ENCODE measurements around the gene PRM2.

Gene PRM2

GRCh38 chr16:11283820-11284248 lies 7.6 kb upstream of the PRM2 start:
- DNase-seq = peak; percentile 3

DNA sequence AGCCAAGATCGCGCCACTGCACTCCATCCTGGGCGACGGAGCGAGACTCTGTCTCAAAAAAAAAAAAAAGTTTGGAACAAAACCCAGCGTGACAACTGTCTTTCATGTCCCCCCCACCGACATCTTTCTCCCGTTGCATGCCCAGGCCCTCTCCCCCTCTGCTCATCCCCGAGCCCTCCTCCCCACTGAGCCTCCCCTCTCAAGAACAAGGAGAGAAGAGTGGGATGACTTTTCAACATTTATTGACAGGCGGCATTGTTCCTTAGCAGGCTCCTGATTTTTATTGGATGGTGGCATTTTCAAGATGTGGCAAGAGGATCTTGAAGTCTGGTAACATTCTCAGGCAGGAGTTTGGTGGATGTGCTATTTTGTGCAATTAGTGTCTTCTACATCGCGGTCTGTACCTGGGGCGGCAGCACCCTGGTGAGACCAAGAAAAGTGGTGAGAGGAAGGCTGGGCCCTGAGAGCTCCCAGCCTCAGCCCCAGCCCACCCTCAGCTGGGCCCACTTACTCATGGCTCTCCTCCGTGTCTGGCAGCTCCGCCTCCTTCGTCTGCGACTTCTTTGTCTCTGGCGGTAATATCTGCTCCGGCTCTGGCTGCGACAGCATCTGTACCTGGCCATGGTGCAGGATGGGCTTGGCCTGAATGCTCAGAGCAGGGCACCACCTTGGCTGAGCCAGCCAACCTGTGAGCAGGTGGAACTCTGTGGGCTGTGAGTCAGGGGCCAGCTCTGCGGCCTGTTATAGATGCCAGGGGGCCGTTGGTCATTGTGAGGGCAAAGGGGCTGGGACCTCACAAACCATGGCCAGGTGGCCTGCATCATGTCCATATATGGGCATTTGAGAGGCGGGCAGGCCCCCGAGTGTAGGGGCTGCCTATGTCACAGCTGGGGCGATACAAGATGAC lies 4.6 kb upstream of the PRM2 start, which contains the start of gene PRM1:
Gene PRM1, minus strand, starts transcription at position 715 of the 907 bp plus-strand sequence. Its CDS starts 92 bp downstream, at position 623.
- no peak for DNase-seq

DNA sequence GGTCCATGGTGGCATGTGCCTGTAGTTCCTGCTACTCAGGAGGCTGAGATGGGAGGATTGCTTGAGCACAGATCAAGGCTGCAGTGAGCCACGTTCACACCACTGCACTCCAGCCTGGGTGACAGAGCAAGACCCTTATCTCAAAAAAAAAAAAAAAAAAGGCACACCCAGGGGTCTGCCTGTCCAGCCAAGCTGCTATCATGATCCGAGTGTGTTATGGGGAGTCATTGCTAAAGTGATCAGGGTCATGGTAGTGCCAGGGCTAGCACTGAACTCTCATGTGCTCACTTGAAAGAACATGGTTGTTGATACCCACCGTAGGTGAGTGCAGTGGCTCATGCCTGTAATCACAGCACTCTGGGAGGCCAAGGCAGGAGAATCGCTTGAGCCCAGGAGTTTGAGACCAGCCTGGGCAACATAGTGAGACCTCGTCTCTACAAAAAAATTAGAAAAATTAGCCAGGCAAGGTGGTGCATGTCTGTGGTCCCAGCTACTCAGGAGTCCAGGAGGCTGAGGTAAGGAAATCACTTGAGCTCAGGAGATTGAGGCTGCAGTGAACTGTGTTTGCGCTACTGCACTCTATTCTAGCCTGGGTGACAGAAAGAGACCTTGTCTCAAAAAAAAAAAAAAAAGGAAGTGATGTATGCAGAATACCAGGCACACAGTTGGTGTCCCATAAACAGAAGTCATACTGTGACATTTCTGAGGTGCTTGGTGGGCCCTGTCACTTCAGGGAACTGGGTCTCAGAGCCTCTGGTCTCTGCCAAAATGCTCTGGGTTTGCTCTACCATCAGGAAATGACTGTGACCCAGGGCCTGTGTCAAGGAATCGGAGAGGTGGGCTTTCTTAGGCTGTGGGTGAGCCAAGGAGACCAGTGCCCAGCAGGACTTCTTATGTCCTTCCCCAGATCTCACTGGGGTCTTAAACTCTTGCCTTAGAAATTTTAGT lies 2.7 kb upstream of the PRM2 start:
- no peak for DNase-seq

DNA sequence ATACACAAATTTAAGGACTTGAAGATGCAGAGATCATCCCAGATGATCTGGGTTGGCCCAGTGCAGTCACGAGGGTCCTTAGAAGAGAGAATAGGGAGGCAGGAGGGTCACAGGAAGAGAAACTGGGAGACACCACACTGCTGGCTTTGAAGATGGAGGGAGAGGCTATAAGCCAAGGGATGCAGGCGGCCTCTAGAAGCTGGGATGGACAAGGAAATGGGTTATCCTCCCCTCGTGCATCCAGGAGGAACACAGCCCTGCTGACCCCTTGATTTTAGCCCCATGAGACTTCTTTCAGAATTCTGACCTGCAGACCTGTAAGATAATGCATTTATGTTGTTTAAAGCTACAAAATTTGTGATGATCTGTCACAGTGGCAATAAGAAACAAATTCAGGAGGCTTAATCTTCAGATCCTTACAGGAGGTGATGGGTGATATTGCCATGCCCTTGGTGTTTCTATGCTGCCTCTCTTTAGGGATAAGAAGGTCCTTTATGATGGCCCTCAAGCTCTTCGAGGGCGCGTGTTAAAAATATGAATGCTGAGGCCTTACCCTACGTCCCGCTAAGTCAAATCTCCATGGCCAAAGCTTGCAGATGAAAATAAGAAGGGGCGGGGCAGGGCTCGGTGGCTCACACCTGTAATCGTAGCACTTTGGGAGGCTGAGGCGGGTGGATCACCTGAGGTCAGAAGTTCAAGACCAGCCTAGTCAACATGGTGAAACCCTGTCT lies 1.5 kb upstream of the PRM2 start:
- no peak for DNase-seq

DNA sequence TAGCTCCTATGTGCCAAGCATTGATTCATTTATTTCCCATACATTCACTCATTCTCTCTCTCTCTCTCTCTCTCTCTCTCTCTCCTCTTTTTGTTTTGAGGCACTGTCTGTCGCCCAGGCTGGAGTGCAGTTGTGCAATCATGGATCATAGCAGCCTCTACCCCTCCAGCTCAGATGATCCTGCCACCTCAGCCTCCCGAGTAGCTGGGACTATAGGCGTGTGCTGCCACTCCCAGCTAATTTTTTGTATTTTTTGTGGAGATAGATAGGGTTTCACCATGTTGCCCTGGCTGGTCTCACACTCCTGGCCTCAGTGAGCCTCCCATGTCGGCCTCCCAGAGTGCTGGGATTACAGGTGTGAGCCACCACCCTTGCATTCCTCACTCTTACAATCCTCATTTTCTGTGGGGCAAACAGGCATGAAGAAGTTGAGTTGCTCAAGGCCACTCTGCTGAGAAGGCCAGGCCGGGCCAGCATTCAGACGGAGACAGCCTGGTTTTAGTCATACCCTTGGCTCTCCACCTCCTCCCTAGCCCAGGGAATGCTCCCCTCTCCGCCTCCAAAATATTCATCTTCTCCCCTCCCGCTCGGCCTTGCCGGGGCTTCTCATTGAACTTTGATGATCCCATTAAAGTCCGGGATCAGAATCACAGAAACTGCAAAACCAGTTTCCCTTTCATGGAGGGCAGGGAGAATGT lies 765 bp upstream of the PRM2 start:
- DNase-seq = no peak

- no peak for DNase-seq
Observed at GRCh38 chr16:11274964-11275363, 1.3 kb downstream of the PRM2 start.

GRCh38 chr16:11273721-11274324 lies 2.5 kb downstream of the PRM2 start:
- DNase-seq = no peak

GRCh38 chr16:11272921-11273720 lies 3.2 kb downstream of the PRM2 start, which contains the start of gene PRM3:
Gene PRM3, minus strand, starts transcription at chr16:11273629. Its CDS starts 34 bp downstream, at chr16:11273595.
- DNase-seq = no peak

DNA sequence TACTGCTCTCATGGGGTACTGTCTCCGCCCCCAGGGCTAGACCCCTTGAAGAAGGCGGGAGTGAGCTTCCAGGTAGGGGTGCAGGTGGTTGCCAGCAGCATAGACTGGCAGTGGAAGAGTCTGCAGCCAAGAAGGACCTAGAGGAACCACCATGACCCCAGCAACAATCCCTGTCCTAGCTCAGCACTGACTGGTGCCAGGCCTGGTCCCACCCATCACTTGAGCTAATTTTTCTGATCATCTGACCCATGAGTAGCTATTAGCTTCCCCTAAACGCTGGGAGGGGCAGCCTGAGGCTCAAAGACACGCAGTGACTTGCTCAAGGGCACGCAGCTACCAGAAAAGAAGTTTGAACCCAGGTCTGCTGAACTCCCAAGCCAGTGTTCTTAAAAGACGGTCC lies 3.8 kb downstream of the PRM2 start:
- DNase-seq = no peak

DNA sequence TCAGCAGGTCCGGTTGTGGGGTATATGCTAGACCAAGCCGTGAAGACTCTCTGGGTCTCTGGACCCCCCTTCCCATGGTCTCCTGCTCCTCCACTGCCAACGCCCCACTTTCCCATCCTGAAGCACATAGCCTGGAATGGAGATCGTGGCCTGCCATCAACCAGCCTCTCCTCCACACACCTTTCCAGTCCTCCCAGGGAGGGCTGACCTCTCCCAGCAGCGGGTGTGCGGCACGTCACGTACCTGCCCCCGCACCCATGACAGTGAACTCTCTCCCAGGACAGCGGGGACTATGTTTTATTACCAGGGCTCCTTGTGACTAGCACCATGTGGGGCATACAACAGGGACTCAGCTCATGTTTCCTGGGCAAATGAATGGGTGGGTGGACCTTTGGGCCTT lies 4.7 kb downstream of the PRM2 start:
- DNase-seq = no peak

GRCh38 chr16:11270602-11271162 lies 5.6 kb downstream of the PRM2 start:
- no peak for DNase-seq

GRCh38 chr16:11268921-11269375 lies 7.3 kb downstream of the PRM2 start, which contains the start of gene TNP2:
Gene TNP2, minus strand, starts transcription at chr16:11269325. Its CDS starts 63 bp downstream, at chr16:11269262.
- DNase-seq = no peak

DNA sequence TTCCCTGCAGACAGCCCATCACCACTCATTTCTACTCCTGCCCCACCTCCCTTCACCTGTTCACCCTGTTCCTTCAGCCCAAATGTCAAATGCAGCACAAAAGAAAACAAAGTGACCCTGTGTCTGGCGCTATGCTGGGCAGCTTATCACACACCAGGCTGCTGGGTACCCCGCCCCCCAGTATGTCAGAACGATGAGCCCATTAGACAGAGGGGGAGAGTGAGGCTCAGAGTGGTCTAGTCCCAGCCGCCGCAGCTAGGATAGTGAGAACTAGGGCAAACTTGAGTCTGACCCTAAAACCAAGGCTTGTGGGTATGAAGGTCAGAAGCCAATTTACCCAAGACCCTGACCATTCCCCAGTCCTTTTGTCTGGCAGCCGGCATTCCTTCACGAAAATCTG lies 11.2 kb downstream of the PRM2 start:
- DNase-seq = no peak

DNA sequence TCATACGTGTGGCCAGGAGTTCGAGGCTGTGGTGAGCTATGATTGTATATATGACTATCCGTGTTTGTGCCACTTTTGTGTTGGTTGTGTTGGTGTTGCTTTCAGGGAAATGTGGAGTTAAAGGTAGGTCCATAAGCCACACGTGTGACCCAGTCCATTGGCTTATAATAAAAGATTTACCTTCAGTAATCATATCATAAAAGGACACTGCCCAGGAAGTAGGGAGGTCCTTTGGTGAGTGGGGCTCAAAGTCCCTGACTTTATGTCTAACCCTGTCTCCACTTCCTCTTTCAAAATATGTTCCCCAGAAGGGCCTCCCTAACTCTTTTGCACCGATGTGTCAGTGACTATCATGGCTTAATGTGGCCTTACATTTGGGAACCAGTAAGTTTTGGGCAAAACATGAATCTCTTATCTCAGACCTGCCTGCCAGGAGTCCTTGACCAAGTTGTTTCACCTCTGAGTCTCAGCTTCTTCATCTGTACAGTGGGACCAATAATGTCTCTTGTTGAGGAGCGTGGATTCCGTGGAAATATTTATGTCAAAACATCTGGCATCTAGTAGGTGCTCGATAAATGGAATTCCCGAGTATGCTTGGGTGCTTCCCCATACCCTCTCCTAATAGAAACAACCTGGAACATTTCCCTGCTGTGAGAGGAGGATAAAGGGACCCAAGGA lies 12.0 kb downstream of the PRM2 start:
- DNase-seq = no peak

DNA sequence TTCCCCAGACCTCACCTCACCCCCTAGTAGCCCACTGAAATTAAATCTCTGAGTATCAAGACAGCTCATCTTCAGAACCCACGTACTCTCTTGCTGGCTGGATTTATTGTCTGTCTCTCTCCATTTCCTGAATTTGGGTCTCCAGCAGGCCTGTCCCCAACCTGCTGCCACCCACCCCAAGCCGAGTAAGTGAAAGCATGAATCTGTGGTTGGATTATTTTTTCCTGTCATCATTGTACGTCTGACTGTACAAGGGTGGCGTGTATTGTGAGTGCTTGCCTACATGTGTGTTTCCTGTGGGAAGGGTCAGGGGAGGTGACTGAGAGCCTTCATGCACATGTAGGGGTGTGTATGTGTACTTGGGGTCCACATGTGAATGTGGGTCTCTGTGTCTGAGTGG lies 12.5 kb downstream of the PRM2 start:
- no peak for DNase-seq

DNA sequence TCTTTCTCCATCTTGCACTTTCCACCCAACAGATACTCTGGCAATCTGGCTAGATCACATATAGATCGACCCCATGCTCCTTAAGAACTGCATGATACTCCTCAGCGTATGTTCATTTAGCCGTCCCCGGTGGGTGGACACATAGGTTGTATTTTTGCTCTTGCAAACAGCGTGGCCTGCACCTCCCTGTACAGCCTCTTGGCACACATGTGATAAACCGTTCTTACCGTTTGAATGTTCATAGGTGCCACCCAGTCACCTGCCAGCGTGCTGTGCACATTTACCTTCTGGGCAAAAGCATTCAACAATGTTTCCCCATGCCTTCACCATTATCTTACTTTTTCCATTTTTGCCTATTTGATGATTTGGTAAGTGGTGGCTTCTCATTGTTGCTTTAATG lies 13.4 kb downstream of the PRM2 start:
- DNase-seq = no peak

DNA sequence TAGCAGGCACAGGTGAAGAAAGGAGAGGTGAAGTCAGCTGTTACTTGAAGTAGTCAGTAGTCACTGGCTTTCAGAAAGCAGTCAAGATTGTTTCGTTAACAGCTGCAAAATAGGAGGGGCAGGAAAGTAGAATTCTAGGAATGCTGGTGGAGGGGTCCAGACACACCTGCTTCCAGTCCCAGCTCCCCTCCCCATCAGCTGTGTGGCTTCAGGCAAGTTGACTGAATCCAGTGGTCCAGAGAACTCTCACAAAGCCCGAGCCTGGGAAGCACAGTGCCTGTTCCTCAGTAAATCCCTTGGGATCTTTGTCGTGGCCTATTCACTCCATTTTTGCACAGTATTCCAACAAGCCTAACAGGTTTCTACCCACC lies 15.7 kb downstream of the PRM2 start:
- DNase-seq = no peak

- DNase-seq = no peak
Observed at GRCh38 chr16:11259655-11260595, 16.4 kb downstream of the PRM2 start.

All from HCEC 1CT (cell line).